GM21576 (cell line): ENCODE data around the gene CDH23.

Source experiments
- ATAC-seq: cut with Tn5 transposase; IDR thresholded peaks from one replicate; pipeline ENCODE4 v1.9.1; 2021; ENCODE audit warnings: mild to moderate bottlenecking, moderate library complexity; ENCODE audit not compliant: unreplicated experiment

CDH23 gene

GRCh38 chr10:71531485-71532446 lies 135.0 kb downstream of the CDH23 start:
- ATAC-seq = no peak

- no peak for ATAC-seq
These were observed 136.2 kb downstream of the CDH23 start for GRCh38 chr10:71532878-71533277.

- ATAC-seq = no peak
These were observed 137.2 kb downstream of the CDH23 start for GRCh38 chr10:71533936-71534335.

GRCh38 chr10:71534568-71535194 lies 138.0 kb downstream of the CDH23 start:
- no peak for ATAC-seq

GRCh38 chr10:71536332-71536731 lies 139.6 kb downstream of the CDH23 start:
- ATAC-seq = no peak

GRCh38 chr10:71537125-71537524 lies 140.4 kb downstream of the CDH23 start:
- no peak for ATAC-seq

GRCh38 chr10:71537681-71538080 lies 141.0 kb downstream of the CDH23 start:
- ATAC-seq = no peak

- no peak for ATAC-seq
These were observed 142.0 kb downstream of the CDH23 start for GRCh38 chr10:71538608-71539260.

- ATAC-seq = no peak
These were observed 142.9 kb downstream of the CDH23 start for GRCh38 chr10:71539442-71540118.

GRCh38 chr10:71542478-71542877 lies 145.8 kb downstream of the CDH23 start:
- ATAC-seq = no peak

GRCh38 chr10:71543608-71544170 lies 147.0 kb downstream of the CDH23 start:
- no peak for ATAC-seq

GRCh38 chr10:71545001-71545400 lies 148.3 kb downstream of the CDH23 start:
- no peak for ATAC-seq

- ATAC-seq = no peak
These were observed 149.5 kb downstream of the CDH23 start for GRCh38 chr10:71546220-71546619.

- no peak for ATAC-seq
These were observed 150.6 kb downstream of the CDH23 start for GRCh38 chr10:71547312-71547711.

GRCh38 chr10:71547876-71548846 lies 151.4 kb downstream of the CDH23 start:
- no peak for ATAC-seq

GRCh38 chr10:71549766-71550533 lies 153.2 kb downstream of the CDH23 start:
- ATAC-seq = no peak

- no peak for ATAC-seq
These were observed 153.9 kb downstream of the CDH23 start for GRCh38 chr10:71550628-71551027.

- no peak for ATAC-seq
These were observed 155.2 kb downstream of the CDH23 start for GRCh38 chr10:71551970-71552369.

- ATAC-seq = no peak
These were observed 156.7 kb downstream of the CDH23 start for GRCh38 chr10:71553432-71553831.
